NB4 (cell line): ENCODE results near the gene SPINT2.

Source experiments
- DNase-seq: peaks from one replicate; pipeline ENCODE4 v3.0.0; 2010; ENCODE audit warnings: low read depth
- H3K4me3 ChIP-seq: one replicate; pipeline ENCODE4 v1.5.1; 2011; ENCODE audit warnings: mild to moderate bottlenecking, low read depth, low read length, moderate library complexity
- CTCF ChIP-seq: IDR thresholded peaks from one replicate; pipeline ENCODE4 v1.5.1; 2012; ENCODE audit warnings: low read depth, low read length
- MAX ChIP-seq: IDR thresholded peaks from 2 replicates; pipeline ENCODE4 v1.6.1; 2011; ENCODE audit warnings: low read depth, low read length
- MYC ChIP-seq: IDR thresholded peaks from 2 replicates; pipeline ENCODE4 v1.6.1; 2011; ENCODE audit warnings: low read depth, low read length
- POLR2A ChIP-seq: IDR thresholded peaks from 2 replicates; pipeline ENCODE4 v1.6.1; 2011; ENCODE audit warnings: mild to moderate bottlenecking; ENCODE audit not compliant: insufficient read length; ENCODE audit errors: extremely low read depth

Gene SPINT2

GRCh38 chr19:38234615-38235014 lies 29.8 kb upstream of the SPINT2 start:
- no peak overlapping the region for H3K4me3 ChIP-seq
- no peak for DNase-seq
- TF ChIP-seq POLR2A (no peak), CTCF (no peak), MAX (no peak), MYC (no peak)

GRCh38 chr19:38239816-38240215 lies 24.6 kb upstream of the SPINT2 start:
- TF ChIP-seq MYC (no peak), POLR2A (no peak), MAX (no peak), CTCF (no peak)
- H3K4me3 ChIP-seq = no peak overlapping the region

GRCh38 chr19:38243279-38243673 lies 21.1 kb upstream of the SPINT2 start:
- H3K4me3 ChIP-seq = no peak overlapping the region
- TF ChIP-seq MAX (no peak), MYC (no peak), POLR2A (no peak), CTCF (no peak)
- no peak for DNase-seq

More at GRCh38 chr19:38239816-38240215, 24.6 kb upstream of the SPINT2 start:
- no peak for DNase-seq

GRCh38 chr19:38245826-38246498 lies 18.4 kb upstream of the SPINT2 start:
- no peak for DNase-seq
- TF ChIP-seq POLR2A (no peak), MYC (no peak), CTCF (no peak), MAX (no peak)

GRCh38 chr19:38247126-38247525 lies 17.2 kb upstream of the SPINT2 start:
- TF ChIP-seq MYC (no peak), POLR2A (no peak)
- no peak overlapping the region for H3K4me3 ChIP-seq
- no peak for DNase-seq

More at GRCh38 chr19:38245826-38246498, 18.4 kb upstream of the SPINT2 start:
- no peak overlapping the region for H3K4me3 ChIP-seq

GRCh38 chr19:38247734-38248268 lies 16.6 kb upstream of the SPINT2 start:
- H3K4me3 ChIP-seq = no peak overlapping the region
- no peak for DNase-seq
- TF ChIP-seq CTCF (no peak), POLR2A (no peak), MYC (no peak), MAX (no peak)
